Activated CD4-positive, alpha-beta memory T cell treated with anti-CD3 and anti-CD28 coated beads for 36 hours (primary cell): ENCODE results near the gene SLC51B. TPM values are rescaled to one million over a fixed set of nuclear protein-coding genes. Genes with fewer than 3 reads are reported as not detected.
"Not testable (repeated sequence)": the region's sequence is repeated elsewhere in the genome, so short reads cannot be mapped to it uniquely, and the experiment has no call there.

ENCODE experiments used
- CTCF ChIA-PET: fragments of 350-600 bp; sonication (Branson Sonifier 250); formaldehyde crosslinking; loops from one replicate; lab custom pipeline; 2021; ENCODE audit warnings: antibody characterized with exemption, inconsistent platforms; lab: Charles Lee
- POLR2A ChIA-PET: fragments of 350-600 bp; sonication (Branson Sonifier 250); formaldehyde crosslinking; loops from one replicate; lab custom pipeline; 2021; ENCODE audit warnings: antibody characterized with exemption; lab: Charles Lee
- DNase-seq: peaks from one replicate; pipeline ENCODE4 v3.0.0-alpha.2; 2020
- H3K27ac Mint-ChIP-seq: one replicate; pipeline ENCODE4 v1.8.0; 2021; ENCODE audit warnings: mixed read lengths
- H3K27me3 Mint-ChIP-seq: one replicate; pipeline ENCODE4 v1.8.0; 2021; ENCODE audit warnings: mixed read lengths
- H3K36me3 Mint-ChIP-seq: one replicate; pipeline ENCODE4 v1.8.0; 2021; ENCODE audit warnings: mixed read lengths
- H3K4me1 Mint-ChIP-seq: one replicate; pipeline ENCODE4 v1.8.0; 2021; ENCODE audit warnings: low read depth, mixed read lengths
- H3K4me3 Mint-ChIP-seq: one replicate; pipeline ENCODE4 v1.8.0; 2021; ENCODE audit warnings: mild to moderate bottlenecking, mixed read lengths
- H3K9me3 Mint-ChIP-seq: one replicate; pipeline ENCODE4 v1.8.0; 2021; ENCODE audit warnings: mixed read lengths
- intact Hi-C: fragments of 100-400 bp; cut with micrococcal nuclease; formaldehyde crosslinking; loops from one replicate; pipeline ENCODE4 v1.15.1; 2023
- total RNA-seq, 2 experiments: library from RNA; stranded (reverse); gene quantifications; one replicate each; pipeline ENCODE4 v1.2.3, GENCODE V29; 2021

The SLC51B gene
- total RNA-seq, 2 experiments from 2014 or later = not detected

GRCh38 chr15:65067645-65068402, 22.6 kb downstream of the SLC51B start, which contains the start of gene RASL12:
Gene RASL12, minus strand, starts transcription at chr15:65067991. Its CDS starts 156 bp downstream, at chr15:65067835.
- peaks cover 4% of the 10 kb centered on the region for H3K4me1 Mint-ChIP-seq
- intact Hi-C loops = no loop called here
- ChIA-PET POLR2A (no interaction called here), CTCF (no interaction called here)
- H3K9me3 Mint-ChIP-seq = no peaks in the 10 kb centered on the region
- H3K27ac Mint-ChIP-seq = no peak within 1 kb of the TSS
- no peak for DNase-seq
- no peaks in the 10 kb centered on the region for H3K36me3 Mint-ChIP-seq
- peaks cover 26% of the 10 kb centered on the region for H3K27me3 Mint-ChIP-seq
- H3K4me3 Mint-ChIP-seq = no peak within 1 kb of the TSS

DNA sequence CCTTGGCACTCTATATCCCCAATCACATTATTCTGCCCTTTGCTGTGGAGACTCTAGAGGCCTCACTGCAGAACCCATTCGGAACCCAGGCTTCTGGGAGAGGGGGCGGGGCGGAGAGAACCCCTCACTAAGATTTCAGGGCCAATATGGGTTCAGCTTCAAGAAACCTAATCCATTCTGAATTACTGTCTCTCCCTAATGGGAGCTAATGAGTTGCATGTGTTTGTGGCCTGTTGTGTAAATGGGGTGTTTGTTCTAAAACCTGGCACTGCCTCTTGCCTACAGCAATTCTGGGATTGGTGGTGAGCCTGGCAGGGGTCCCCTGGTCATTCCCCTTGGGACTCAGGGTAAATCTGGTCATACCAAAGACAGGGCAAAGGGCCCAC, 23.2 kb downstream of the SLC51B start:
- POLR2A ChIA-PET = no interaction called here
- peaks cover 26% of the 10 kb centered on the region for H3K27me3 Mint-ChIP-seq

DNA sequence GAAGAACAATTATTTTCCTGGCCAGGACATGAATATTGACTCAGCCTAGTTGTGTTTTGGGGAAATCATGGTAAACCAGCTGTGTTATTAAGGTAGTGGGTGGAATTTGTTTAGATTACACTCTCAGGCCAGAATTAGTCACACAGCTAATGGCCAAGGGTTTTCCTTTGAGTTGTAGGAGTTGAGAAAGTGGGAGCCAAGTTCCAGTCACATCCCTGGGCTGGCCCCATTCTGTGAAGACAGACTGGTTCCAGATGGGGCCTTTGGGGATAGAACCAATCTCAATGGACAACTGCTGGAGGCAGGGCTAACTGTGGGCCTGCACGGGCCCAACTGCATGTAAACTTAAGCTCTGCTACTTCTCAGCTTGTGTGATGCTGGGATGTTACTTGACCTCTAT, 24.0 kb downstream of the SLC51B start:
- ChIA-PET POLR2A (no interaction called here), CTCF (interaction anchor here (1.4 kb wide), 1 partner anchor 9 kb away, joined by 6 read pairs; no protein-coding TSS in a partner anchor)
- Mint-ChIP-seq H3K36me3 (no peaks in the 10 kb centered on the region), H3K4me3 (no peak overlapping the region), H3K27me3 (peaks cover 26% of the 10 kb centered on the region), H3K27ac (no peak overlapping the region), H3K9me3 (no peaks in the 10 kb centered on the region), H3K4me1 (peaks cover 4% of the 10 kb centered on the region)
- no peak for DNase-seq
- intact Hi-C loops = no loop called here

More for the DNA sequence above, 23.2 kb downstream of the SLC51B start:
- Mint-ChIP-seq H3K27ac (no peak overlapping the region), H3K9me3 (no peaks in the 10 kb centered on the region), H3K4me3 (no peak overlapping the region), H3K4me1 (peaks cover 4% of the 10 kb centered on the region), H3K36me3 (no peaks in the 10 kb centered on the region)
- no peak for DNase-seq
- CTCF ChIA-PET = interaction anchor here (1.4 kb wide), 1 partner anchor 10 kb away, joined by 6 read pairs; no protein-coding TSS in a partner anchor
- intact Hi-C loops = no loop called here

- no peaks in the 10 kb centered on the region for H3K9me3 Mint-ChIP-seq
- H3K27ac Mint-ChIP-seq = no peak overlapping the region
- peaks cover 4% of the 10 kb centered on the region for H3K4me1 Mint-ChIP-seq
- no peak overlapping the region for H3K4me3 Mint-ChIP-seq
- H3K27me3 Mint-ChIP-seq = peaks cover 26% of the 10 kb centered on the region
- no peak for DNase-seq
- POLR2A ChIA-PET = no interaction called here
- intact Hi-C loops = no loop called here
- no peaks in the 10 kb centered on the region for H3K36me3 Mint-ChIP-seq
- CTCF ChIA-PET = interaction anchor here (1.4 kb wide), 1 partner anchor 8 kb away, joined by 6 read pairs; no protein-coding TSS in a partner anchor
Measured at GRCh38 chr15:65069779-65070546, 24.8 kb downstream of the SLC51B start.

- H3K4me3 Mint-ChIP-seq = no peak overlapping the region
- CTCF ChIA-PET = no interaction called here
- H3K36me3 Mint-ChIP-seq = no peaks in the 10 kb centered on the region
- POLR2A ChIA-PET = no interaction called here
- H3K27me3 Mint-ChIP-seq = peaks cover 18% of the 10 kb centered on the region
- no peaks in the 10 kb centered on the region for H3K9me3 Mint-ChIP-seq
- H3K27ac Mint-ChIP-seq = no peak overlapping the region
- peaks cover 4% of the 10 kb centered on the region for H3K4me1 Mint-ChIP-seq
- DNase-seq = no peak
- intact Hi-C loops = no loop called here
Measured at GRCh38 chr15:65071381-65071811, 26.2 kb downstream of the SLC51B start.

- Mint-ChIP-seq H3K9me3 (no peaks in the 10 kb centered on the region), H3K4me3 (no peak overlapping the region), H3K36me3 (no peaks in the 10 kb centered on the region), H3K27ac (no peak overlapping the region), H3K4me1 (peaks cover 4% of the 10 kb centered on the region), H3K27me3 (peaks cover 16% of the 10 kb centered on the region)
- intact Hi-C loops = no loop called here
- POLR2A ChIA-PET = no interaction called here
- CTCF ChIA-PET = no interaction called here
- DNase-seq = no peak
Measured at GRCh38 chr15:65072027-65072426, 26.8 kb downstream of the SLC51B start.

DNA sequence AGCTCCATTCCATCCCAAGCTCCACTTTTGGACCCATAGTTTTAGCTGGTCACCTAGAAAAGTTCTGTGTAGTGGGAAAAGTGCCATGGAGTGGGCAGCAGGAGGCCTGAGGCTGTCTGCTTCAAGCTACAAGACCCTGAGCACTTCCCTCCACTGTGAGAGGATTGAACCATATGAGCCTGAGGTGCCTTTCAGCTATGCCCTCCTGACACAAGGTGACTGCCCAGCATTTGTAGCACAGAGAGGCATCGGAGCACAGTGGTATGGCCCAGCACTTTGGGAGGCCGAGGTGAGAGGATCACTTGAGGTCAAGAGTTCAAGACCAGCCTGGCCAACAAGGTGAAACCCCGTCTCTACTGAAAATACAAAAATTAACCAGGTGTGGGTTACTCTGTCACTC, 27.4 kb downstream of the SLC51B start:
- Mint-ChIP-seq H3K4me3 (no peak overlapping the region), H3K27ac (no peak overlapping the region), H3K9me3 (no peaks in the 10 kb centered on the region), H3K27me3 (peaks cover 12% of the 10 kb centered on the region), H3K36me3 (no peaks in the 10 kb centered on the region), H3K4me1 (no peaks in the 10 kb centered on the region)
- no peak for DNase-seq
- POLR2A ChIA-PET = no interaction called here
- intact Hi-C loops = no loop called here
- CTCF ChIA-PET = interaction anchor here (1.0 kb wide), 1 partner anchor 262 kb away, joined by 3 read pairs; no protein-coding TSS in a partner anchor

DNA sequence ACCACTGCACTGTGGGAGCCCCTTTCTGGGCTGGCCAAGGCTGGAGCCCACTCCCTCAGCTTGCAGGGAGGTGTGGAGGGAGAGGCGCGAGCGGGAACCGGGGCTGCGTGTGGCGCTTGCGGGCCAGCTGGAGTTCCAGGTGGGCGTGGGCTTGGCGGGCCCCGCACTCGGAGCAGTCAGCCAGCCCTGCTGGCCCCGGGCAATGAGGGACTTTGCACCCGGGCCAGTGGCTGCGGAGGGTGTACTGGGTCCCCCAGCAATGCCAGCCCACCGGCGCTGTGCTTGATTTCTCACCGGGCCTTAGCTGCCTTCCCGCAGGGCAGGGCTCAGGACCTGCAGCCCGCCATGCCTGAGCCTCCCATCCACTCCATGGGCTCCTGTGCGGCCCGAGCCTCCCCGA, 29.8 kb downstream of the SLC51B start:
- H3K9me3 Mint-ChIP-seq, CTCF ChIA-PET, intact Hi-C loops, H3K36me3 Mint-ChIP-seq, H3K4me3 Mint-ChIP-seq, H3K27ac Mint-ChIP-seq, POLR2A ChIA-PET, H3K4me1 Mint-ChIP-seq, DNase-seq: not testable (repeated sequence)
- H3K27me3 Mint-ChIP-seq = peaks cover 20% of the 10 kb centered on the region

GRCh38 chr15:65075607-65076395, 30.6 kb downstream of the SLC51B start:
- H3K4me3 Mint-ChIP-seq, POLR2A ChIA-PET, H3K9me3 Mint-ChIP-seq, DNase-seq, H3K4me1 Mint-ChIP-seq, intact Hi-C loops, H3K36me3 Mint-ChIP-seq, H3K27ac Mint-ChIP-seq: not testable (repeated sequence)
- CTCF ChIA-PET = interaction anchor here (0.9 to 3.5 kb wide), 4 partner anchors 21 to 348 kb away, joined by 3 to 35 read pairs (median 4); no protein-coding TSS in a partner anchor
- peaks cover 22% of the 10 kb centered on the region for H3K27me3 Mint-ChIP-seq

GRCh38 chr15:65076486-65077290, 31.5 kb downstream of the SLC51B start, which contains the start of gene KBTBD13:
Gene KBTBD13, plus strand, starts transcription at chr15:65076746. Its CDS starts 70 bp downstream, at chr15:65076816.
- ChIA-PET CTCF (interaction anchor here (0.9 to 3.5 kb wide), 6 partner anchors 11 to 349 kb away, joined by 3 to 35 read pairs (median 4); no protein-coding TSS in a partner anchor), POLR2A (no interaction called here)
- DNase-seq = no peak
- Mint-ChIP-seq H3K27me3 (peaks cover 23% of the 10 kb centered on the region), H3K27ac (no peak within 1 kb of the TSS), H3K36me3 (no peaks in the 10 kb centered on the region), H3K4me3 (no peak within 1 kb of the TSS), H3K4me1 (no peaks in the 10 kb centered on the region), H3K9me3 (no peaks in the 10 kb centered on the region)
- intact Hi-C loops = no loop called here
